HL-60 (cell line): ENCODE measurements around the gene RPL3.
A peak's percentile ranks its signal among the peaks of the same experiment; 100 is the strongest.
"Not testable (repeated sequence)": the region's sequence is repeated elsewhere in the genome, so short reads cannot be mapped to it uniquely, and the experiment has no call there.

Experiments
- DNase-seq, 2 experiments: peaks; one replicate each; pipeline ENCODE4 v3.0.0-alpha.2; 2010 to 2020; ENCODE audit warnings: low read depth in 1 of 2, low spot score in 1 of 2
- H3K27ac ChIP-seq: fragments of 250-450 bp; sonication (Bioruptor Pico); replicated peaks from 2 replicates; pipeline ENCODE4 v1.5.1; 2020; ENCODE audit warnings: mild to moderate bottlenecking, moderate library complexity
- H3K27me3 ChIP-seq: fragments of 250-450 bp; sonication (Bioruptor Pico); 2 replicates; pipeline ENCODE4 v1.5.1; 2021; ENCODE audit warnings: mild to moderate bottlenecking, moderate library complexity; ENCODE audit not compliant: insufficient read depth, poor library complexity, severe bottlenecking
- H3K4me3 ChIP-seq: replicated peaks from 2 replicates; pipeline ENCODE4 v1.5.1; 2011; ENCODE audit warnings: mild to moderate bottlenecking, control low read depth, low read length; ENCODE audit not compliant: insufficient read depth
- CTCF ChIP-seq: IDR thresholded peaks from one replicate; pipeline ENCODE4 v1.5.1; 2011; ENCODE audit warnings: low read length, control low read depth, inconsistent platforms; ENCODE audit not compliant: insufficient read depth
- GABPA ChIP-seq: IDR thresholded peaks from 2 replicates; pipeline ENCODE4 v1.6.1; 2012; ENCODE audit warnings: low read depth
- POLR2AphosphoS5 ChIP-seq: IDR thresholded peaks from 2 replicates; pipeline ENCODE4 v1.6.1; 2012; ENCODE audit warnings: low read depth
- REST ChIP-seq: IDR thresholded peaks from 2 replicates; pipeline ENCODE4 v1.6.1; 2012; ENCODE audit warnings: low read depth; ENCODE audit not compliant: insufficient replicate concordance
- SPI1 ChIP-seq: IDR thresholded peaks from 2 replicates; pipeline ENCODE4 v1.6.1; 2012; ENCODE audit warnings: low read depth, mild to moderate bottlenecking, borderline replicate concordance

RPL3 gene

GRCh38 chr22:39343259-39344045, 24.0 kb upstream of the RPL3 start:
- no peak overlapping the region for H3K27ac ChIP-seq
- H3K4me3 ChIP-seq, result no peak overlapping the region
- peak in 1 of 2 experiments; percentile 83 for DNase-seq
- no peak for TF ChIP-seq GABPA
- TF ChIP-seq POLR2AphosphoS5, result no peak
- peak; percentile 83 for TF ChIP-seq CTCF
- H3K27me3 ChIP-seq, result no peaks in the 10 kb centered on the region

DNA sequence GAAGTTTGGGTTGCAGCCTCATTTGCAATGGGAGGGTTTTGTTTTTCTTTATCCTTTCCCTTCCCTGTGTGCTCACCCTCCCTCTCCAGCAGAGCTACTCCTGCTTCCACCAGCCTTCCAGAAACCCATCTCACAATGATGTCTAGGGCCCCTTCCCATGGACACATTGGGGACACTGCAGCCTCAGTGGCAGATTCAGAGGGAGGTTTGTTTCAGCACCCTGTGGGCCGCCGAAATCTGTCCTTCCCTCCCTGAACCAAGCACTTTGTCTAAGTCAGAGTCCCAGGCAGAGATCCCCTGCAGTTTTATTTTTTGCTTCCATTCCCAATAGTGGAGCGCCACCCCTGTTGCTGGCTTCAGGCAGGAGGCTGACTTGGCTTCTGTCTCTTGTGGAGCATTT, 21.8 kb upstream of the RPL3 start:
- Histone ChIP-seq H3K27me3 (no peaks in the 10 kb centered on the region), H3K27ac (no peak overlapping the region), H3K4me3 (no peak overlapping the region)
- no peak for DNase-seq
- TF ChIP-seq CTCF (no peak), POLR2AphosphoS5 (no peak), REST (no peak), GABPA (no peak), SPI1 (no peak)

GRCh38 chr22:39339775-39340174, 20.4 kb upstream of the RPL3 start:
- not testable (repeated sequence) for DNase-seq, H3K27ac ChIP-seq, H3K4me3 ChIP-seq, H3K27me3 ChIP-seq

DNA sequence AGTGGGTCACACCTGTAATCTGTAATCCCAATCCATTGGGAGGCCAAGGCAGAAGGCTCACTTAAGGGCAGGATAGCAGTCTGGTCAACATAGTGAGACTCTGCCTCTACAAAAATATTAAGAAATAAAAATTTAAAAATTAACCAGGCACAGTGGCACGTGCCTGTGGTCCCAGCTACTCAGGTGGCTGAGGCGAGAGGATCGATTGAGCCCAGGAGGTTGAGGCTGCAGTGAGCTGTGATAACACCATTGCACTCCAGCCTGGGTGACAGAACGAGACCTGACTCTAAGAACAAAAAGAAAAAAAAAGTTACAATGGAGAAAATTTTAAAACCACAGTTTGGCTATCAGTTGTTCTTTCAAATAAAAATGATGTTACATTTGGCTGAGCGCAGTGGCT, 17.0 kb upstream of the RPL3 start:
- no peak overlapping the region for H3K4me3 ChIP-seq
- no peaks in the 10 kb centered on the region for H3K27me3 ChIP-seq
- no peak overlapping the region for H3K27ac ChIP-seq
- TF ChIP-seq GABPA (no peak), REST (no peak), SPI1 (no peak), POLR2AphosphoS5 (no peak), CTCF (no peak)
- no peak for DNase-seq
